NCI-H748 (cell line): ENCODE data around the gene MIS18BP1.
"Not testable (repeated sequence)": the region's sequence is repeated elsewhere in the genome, so short reads cannot be mapped to it uniquely, and the experiment has no call there.

Experiments
- DNase-seq: peaks from one replicate; lab custom pipeline; 2025; ENCODE audit not compliant: unreplicated experiment; lab: John Stamatoyannopoulos, UW

MIS18BP1 gene

GRCh38 chr14:45246691-45247090 is 6.3 kb downstream of the MIS18BP1 start:
- DNase-seq = no peak

GRCh38 chr14:45246151-45246550 is 6.9 kb downstream of the MIS18BP1 start:
- DNase-seq = no peak

GRCh38 chr14:45242706-45243105 is 10.3 kb downstream of the MIS18BP1 start:
- no peak for DNase-seq

- DNase-seq = peak; percentile 6
These were observed 14.0 kb downstream of the MIS18BP1 start for GRCh38 chr14:45238988-45239387.

GRCh38 chr14:45227566-45227965 is 25.4 kb downstream of the MIS18BP1 start:
- no peak for DNase-seq

GRCh38 chr14:45222485-45223262 is 30.3 kb downstream of the MIS18BP1 start:
- no peak for DNase-seq

GRCh38 chr14:45214341-45214740 is 38.7 kb downstream of the MIS18BP1 start:
- DNase-seq = not testable (repeated sequence)

GRCh38 chr14:45213716-45214115 is 39.3 kb downstream of the MIS18BP1 start:
- DNase-seq = not testable (repeated sequence)

- DNase-seq = no peak
These were observed 40.8 kb downstream of the MIS18BP1 start for GRCh38 chr14:45212231-45212630.

GRCh38 chr14:45211295-45211694 is 41.7 kb downstream of the MIS18BP1 start:
- DNase-seq = no peak

GRCh38 chr14:45210159-45210558 is 42.8 kb downstream of the MIS18BP1 start:
- no peak for DNase-seq

GRCh38 chr14:45204241-45204640 is 48.8 kb downstream of the MIS18BP1 start:
- no peak for DNase-seq

- DNase-seq = no peak
These were observed 51.1 kb downstream of the MIS18BP1 start for GRCh38 chr14:45201905-45202304.

- no peak for DNase-seq
These were observed 53.8 kb downstream of the MIS18BP1 start for GRCh38 chr14:45199230-45199629.

GRCh38 chr14:45198551-45198950 is 54.5 kb downstream of the MIS18BP1 start:
- DNase-seq = no peak

GRCh38 chr14:45194964-45195363 is 58.0 kb downstream of the MIS18BP1 start:
- no peak for DNase-seq

- DNase-seq = no peak
These were observed 67.7 kb downstream of the MIS18BP1 start for GRCh38 chr14:45185100-45185814.

GRCh38 chr14:45181806-45182205 is 71.2 kb downstream of the MIS18BP1 start:
- no peak for DNase-seq

- no peak for DNase-seq
These were observed 71.7 kb downstream of the MIS18BP1 start for GRCh38 chr14:45181329-45181728.

- DNase-seq = no peak
These were observed 75.9 kb downstream of the MIS18BP1 start for GRCh38 chr14:45177076-45177475.

- no peak for DNase-seq
These were observed 83.1 kb downstream of the MIS18BP1 start for GRCh38 chr14:45169906-45170305.

- no peak for DNase-seq
These were observed 96.9 kb downstream of the MIS18BP1 start for GRCh38 chr14:45156067-45156466.
